GM13977 (cell line): ENCODE data around the gene ZBTB45.

Experiments
- DNase-seq: peaks from one replicate; pipeline ENCODE4 v3.0.0; 2012; ENCODE audit warnings: low spot score
- in situ Hi-C: fragments of 300-500 bp; cut with MboI; formaldehyde crosslinking; loops from one replicate; pipeline ENCODE4 v1.12.0; 2022; ENCODE audit warnings: low sequenced_read_pairs, low pct_unique_long_range_greater_than_20kb, mixed read lengths, inconsistent platforms; ENCODE audit not compliant: unreplicated experiment
- TF ChIP-seq, protein P1 (sequence below): IDR thresholded peaks from 2 replicates; pipeline ENCODE4 v1.5.1; 2012; ENCODE audit warnings: mild to moderate bottlenecking, control low read depth; ENCODE audit not compliant: insufficient read depth; ENCODE audit errors: extremely low read depth, missing control alignments

The ZBTB45 gene

DNA sequence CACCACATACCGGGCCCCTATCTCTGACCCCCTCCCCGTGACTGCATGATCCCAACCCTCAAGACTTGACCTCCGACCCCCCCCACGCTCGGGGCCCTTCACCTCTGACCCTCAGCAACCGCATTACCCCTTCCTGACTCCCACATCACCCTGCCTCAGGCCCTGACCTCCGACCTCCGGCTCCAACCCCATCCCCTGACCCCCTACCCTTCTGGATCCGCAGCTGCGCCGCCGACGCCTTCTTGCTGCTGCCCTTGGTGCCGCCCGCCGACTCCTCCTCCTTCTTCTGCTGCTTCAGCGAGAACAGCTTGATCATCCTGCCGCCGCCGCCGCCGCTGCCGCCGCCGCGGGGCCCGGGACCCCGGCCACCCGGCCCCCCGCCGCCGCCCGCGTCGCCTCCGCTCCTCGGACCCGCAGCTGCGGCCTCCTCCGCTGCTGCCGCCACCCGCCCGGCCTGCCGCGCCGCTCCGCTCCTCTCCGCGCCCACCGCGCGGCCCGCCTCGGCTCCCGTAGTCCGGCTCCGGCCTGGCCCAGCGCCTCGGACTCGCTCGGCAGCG lies 38.5 kb upstream of the ZBTB45 start, which contains the start of gene UBE2M:
Gene UBE2M, minus strand, starts transcription at position 546 of the 557 bp plus-strand sequence. Its CDS starts 230 bp downstream, at position 316.
- in situ Hi-C loops, result no loop called here
- TF ChIP-seq, protein P1, sequence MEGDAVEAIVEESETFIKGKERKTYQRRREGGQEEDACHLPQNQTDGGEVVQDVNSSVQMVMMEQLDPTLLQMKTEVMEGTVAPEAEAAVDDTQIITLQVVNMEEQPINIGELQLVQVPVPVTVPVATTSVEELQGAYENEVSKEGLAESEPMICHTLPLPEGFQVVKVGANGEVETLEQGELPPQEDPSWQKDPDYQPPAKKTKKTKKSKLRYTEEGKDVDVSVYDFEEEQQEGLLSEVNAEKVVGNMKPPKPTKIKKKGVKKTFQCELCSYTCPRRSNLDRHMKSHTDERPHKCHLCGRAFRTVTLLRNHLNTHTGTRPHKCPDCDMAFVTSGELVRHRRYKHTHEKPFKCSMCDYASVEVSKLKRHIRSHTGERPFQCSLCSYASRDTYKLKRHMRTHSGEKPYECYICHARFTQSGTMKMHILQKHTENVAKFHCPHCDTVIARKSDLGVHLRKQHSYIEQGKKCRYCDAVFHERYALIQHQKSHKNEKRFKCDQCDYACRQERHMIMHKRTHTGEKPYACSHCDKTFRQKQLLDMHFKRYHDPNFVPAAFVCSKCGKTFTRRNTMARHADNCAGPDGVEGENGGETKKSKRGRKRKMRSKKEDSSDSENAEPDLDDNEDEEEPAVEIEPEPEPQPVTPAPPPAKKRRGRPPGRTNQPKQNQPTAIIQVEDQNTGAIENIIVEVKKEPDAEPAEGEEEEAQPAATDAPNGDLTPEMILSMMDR, result no peak
- no peak for DNase-seq

DNA sequence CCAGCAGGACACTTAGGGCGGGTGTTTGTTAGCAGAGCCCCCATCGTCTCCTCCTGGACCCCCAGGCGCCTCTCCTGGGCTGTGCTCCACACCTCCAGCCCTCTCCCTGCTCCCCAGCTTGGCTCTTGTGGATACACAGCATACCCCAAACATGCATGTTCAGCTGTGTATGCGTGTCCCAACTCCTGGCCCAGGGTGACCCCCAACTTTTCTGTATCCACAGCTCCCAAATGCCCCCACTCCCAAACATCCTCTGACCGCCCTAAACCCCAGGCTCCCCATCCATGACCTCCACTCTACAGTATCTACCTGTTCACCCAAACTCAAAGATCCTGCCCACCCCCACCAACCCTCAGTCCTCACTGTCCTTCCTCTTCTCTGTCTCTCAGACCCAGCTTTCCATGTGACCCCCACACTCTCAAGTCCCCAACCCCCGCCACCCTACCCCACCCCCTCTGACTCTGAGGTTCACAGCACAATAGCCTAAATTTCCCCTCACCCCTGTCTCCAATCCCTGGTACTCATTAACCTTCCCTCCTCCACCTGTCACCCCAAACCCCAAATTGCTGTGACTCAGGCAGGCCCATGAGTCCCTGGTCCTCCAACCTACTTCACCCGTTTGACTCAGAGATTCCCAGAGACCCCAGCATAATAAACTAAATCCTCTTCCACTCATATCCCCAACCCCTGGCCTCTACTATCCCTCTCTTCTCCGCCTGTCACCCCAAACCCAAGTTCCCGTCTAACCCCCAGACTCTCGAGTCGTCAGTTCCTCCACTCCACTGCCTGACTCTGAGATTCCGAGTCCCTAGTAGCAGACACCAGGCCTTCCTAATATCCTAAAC lies 37.8 kb upstream of the ZBTB45 start:
- TF ChIP-seq, protein P1, result no peak
- in situ Hi-C loops, result no loop called here
- no peak for DNase-seq

GRCh38 chr19:58556622-58557220 lies 37.1 kb upstream of the ZBTB45 start:
- no peak for DNase-seq
- TF ChIP-seq, protein P1, result no peak
- in situ Hi-C loops, result no loop called here

DNA sequence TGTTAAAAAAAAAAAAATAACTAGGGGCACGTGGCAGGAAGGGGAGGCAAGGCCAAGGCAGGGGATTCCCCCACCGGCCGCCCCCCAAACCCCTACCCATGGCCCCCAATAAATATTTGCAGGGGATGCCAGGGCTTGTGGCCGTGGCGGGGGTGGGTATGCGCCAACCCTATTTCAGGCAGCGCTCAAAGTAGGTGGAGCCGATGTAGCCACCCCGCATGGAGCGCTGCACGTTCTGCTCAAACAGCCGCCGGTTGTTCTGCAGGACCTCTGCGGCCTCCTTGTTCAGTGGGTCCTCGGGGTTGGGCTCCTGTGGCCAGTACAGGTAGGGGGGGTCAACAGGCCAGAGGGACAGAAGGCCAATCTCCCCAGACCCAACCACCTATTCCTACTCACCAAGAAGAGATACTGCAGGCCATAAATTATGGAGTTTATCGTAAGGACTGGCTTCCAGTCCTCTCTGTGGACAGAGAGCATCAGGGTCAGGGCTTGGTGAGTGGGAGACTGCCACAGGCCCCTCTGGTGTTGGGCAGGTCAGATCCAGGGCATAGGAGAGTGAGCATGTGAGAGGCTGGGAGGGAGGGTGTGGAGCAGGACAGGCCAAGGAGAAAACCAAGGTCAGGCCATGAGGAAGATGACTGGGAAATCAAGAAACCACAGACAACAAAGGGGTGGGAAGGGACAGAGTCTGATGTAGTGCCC lies 36.5 kb upstream of the ZBTB45 start:
- TF ChIP-seq, protein P1, result no peak
- in situ Hi-C loops, result no loop called here
- no peak for DNase-seq

DNA sequence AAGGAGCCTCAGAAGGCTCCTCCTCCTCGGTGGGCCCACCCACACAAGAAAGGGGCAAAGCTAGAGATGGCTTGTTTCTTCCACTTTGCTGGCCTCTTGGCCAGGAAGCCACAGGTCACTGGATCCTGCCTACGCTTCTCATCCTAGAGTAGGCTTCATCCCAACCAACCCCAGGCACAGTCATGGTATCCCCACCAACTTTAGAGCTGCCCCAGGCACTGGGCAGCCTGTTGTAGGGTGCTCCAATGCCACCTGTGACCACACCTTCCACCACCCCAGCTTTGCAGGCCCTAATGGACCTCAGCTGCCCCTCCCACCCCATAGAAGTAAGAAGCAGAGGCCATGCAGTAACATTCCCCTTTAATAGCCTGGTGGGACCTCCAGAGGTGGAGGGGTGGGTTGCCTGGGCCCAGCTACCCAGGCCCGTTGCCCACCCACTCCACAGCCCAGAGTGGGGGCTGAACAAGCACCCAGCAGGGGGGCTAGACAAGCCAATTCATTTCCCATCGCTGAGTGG lies 35.8 kb upstream of the ZBTB45 start:
- TF ChIP-seq, protein P1, result no peak
- in situ Hi-C loops, result no loop called here
- DNase-seq, result no peak
